NCI-H2227 treated with DMSO at 0.1 percent for 48 hours (cell line): ENCODE results near the gene AK8.

Source experiments
- DNase-seq: peaks from one replicate; lab custom pipeline; 2025; lab: John Stamatoyannopoulos, UW

Gene AK8, protein sequence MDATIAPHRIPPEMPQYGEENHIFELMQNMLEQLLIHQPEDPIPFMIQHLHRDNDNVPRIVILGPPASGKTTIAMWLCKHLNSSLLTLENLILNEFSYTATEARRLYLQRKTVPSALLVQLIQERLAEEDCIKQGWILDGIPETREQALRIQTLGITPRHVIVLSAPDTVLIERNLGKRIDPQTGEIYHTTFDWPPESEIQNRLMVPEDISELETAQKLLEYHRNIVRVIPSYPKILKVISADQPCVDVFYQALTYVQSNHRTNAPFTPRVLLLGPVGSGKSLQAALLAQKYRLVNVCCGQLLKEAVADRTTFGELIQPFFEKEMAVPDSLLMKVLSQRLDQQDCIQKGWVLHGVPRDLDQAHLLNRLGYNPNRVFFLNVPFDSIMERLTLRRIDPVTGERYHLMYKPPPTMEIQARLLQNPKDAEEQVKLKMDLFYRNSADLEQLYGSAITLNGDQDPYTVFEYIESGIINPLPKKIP

DNA sequence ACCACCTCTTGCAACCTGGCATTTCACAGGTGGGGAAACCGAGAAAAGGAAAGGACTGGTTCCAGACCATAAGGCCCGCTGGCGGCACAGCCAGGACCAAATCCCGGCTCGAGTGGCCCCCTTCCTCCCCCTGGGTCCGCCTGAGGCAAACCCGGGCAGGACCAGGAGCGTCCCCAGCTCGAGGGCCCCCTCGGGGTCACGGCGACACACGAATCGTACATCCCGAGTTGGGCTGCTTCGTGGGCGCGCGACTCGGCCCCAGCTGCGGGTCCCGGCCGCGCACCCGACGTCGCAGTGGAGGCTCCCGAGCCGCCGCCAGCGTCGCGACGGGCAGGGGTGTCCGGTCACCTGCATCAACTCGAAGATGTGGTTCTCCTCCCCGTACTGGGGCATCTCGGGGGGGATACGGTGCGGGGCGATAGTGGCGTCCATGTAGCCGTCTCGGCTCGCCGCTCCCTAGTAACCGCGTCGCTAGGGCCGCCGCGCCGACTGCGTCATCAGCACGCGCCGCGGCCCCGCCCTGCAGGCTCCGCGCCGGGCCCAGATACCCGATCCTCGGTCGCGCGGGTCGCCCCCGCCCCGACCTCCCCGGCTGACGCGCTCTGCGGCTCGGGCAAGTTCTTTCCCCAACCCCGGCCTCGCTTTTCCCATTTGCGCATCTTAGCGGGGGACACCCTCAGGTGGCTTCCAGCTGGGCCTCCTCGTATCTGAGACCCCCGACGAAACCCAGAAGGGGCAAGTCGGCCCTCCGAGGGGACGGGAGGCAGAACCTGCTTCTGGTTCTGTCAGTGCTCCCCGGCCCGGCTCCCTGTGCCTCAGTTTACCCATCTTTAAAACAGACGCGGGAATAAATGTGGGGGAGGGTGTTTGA is at the start of gene AK8:
AK8 (minus strand) TSS at position 461 of the 871 bp plus-strand sequence; CDS start at position 432, 29 bp downstream.
- DNase-seq = peak; percentile 4

DNA sequence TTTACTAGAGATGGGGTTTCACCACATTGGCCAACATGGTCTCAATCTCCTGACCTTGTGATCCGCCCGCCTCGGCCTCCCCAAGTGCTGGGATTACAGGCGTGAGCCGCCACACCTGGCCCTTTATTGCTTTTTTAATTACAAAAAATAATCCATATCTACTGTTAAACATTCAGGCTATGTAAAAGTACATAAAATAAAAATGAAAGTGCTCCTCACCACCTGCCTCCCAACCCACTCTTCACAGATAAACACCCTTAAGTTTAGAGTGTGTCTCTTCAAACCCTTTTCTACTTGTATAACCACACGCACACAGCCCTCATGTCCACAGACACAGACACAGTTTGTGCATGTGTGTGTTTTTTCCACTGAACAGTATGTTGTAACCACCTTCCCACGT is 49.6 kb upstream of the AK8 start:
- no peak for DNase-seq

DNA sequence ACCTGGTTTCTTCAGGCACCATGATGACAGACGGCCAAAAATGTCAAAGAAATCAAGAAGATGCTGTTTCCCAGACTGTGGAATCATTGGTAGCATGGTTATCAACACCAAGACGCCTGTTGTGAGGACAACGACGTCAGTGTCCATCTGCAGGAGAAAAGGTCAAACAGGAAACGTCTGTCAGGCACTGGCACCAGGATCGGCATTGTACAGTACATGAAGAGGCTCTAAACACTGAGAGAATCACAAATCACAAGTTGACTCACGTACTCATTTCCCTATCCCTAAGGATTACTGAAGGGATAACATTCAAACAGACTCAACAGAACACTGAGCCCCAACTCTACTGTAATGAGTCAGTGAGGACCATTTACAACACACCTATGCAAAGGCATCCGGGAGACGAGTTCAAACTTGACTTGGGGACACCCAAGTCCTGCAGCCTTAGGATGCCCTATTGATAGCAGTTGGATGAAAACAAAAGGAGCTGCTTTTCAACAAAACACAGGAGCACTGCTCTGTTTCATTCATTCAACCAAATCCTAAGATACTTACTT is 45.3 kb upstream of the AK8 start:
- DNase-seq = no peak

DNA sequence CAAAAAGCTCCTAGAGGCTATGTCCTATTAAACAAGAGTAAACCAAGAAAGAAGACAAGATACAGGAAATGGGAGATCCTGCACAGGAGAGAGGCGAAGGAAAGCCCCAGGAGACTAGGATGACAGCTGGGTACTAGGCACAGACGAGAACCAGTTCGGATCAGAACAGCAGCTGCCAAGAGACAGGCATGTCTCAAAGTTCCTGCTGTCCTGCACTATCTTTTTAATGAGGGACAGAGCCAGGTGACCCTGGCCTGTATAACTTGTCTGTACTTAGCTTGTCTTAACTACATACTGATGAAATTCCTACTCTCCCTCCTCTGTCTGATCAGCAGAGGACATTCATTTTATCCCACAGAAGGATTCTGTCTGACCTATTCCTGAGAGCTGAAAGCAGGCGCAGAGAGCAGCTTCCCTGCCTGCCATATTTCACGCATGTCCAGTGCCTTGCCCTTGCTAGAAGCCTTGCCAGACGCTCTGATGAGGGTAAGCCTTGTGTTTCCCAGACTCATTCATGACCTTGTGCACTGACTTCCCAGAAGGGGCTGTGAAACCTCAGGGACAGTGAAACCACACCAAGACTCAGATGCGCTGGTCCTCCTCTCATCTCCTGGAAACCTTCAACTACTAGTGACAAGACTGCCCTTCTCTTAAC is 41.7 kb upstream of the AK8 start:
- DNase-seq = no peak

DNA sequence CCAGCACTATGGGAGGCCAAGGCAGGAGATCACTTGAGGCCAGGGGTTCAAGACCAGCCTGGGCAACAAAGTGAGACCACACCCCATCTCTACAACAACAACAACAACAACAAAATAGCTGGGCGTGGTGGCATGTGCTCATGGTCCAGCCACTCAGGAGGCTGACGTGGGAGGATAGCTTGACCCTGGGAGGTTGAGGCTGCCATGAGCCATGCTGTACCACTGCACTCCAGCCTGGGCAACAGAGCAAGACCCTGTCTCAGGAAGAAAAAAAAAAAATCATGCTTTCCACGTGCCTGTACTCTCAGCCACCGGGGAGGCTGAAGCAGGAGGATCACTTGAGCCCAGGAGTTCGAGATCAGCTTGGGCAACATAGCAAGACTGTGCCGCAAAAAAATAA is 36.8 kb upstream of the AK8 start:
- no peak for DNase-seq

DNA sequence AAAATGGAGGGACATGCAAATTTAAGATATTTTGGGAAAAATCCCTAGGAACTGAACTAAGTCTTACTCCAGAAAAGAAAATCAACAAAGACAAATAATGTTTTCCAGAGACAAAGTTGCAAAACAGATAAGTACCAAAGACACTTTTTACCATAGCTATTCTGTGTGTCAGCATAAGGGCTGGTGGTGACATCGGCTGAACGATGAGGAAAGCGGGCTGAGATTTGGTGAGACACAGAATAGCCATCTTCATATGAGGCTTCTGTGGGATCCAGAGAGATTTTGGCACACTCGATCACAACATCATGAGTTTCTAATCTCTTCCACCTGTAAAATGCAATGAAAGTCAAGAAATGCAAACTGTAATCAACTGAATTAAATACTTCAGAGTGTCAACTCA is 34.0 kb upstream of the AK8 start:
- no peak for DNase-seq

DNA sequence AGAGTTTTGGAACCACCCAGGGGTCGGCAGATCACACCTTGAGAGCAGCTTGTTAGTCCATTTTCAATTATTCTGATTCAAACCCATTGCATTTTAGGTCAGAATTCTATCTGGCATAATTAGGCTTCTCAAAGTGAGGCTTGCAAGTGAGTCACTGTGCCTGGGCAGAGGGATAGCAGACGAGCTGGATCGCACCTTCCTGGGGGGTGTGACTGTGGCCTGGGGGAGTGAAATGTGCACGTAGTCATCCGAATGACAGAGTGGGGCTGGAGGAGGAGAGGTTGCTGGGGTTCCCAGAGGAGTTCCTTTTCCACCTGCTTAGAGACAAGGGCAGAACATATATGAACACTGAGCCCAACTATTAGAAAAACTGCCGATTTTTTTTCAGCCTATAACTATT is 32.3 kb upstream of the AK8 start:
- no peak for DNase-seq

DNA sequence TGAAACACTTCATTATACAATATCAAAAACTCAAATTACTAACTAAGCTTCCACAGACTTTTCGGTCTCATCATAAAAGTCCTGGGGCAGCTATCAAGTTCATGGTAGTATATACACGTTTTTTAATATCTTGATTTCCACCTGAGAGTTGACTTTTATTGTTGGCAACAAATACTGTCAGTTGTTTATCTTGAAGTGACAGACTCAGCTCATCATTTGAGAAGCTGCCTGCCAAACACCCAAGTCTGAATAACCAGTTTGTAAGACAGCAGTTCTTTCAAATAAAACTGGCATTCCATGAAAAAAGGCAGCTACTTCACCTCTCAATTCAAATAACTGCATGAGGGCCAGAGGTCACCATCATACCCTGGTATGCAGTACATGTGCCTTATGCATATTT is 31.2 kb upstream of the AK8 start:
- DNase-seq = no peak

DNA sequence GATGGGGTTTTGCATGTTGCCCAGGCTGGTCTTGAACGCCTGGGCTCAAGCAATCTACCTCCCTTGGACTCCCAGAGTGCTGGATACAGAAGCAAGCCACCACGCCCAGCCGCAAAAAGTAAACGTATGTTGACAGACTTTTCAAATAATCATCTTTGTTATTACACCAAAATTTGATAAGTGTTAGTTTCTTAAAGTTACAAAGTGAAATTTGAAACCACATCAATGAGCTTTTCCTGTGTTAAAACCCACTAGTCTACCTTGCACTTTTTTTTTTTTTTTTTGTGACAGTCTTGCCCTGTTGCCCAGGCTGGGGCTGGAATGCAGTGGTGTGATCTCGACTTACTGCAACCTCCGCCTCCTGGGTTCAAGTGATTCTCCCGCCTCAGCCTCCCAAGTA is 30.6 kb upstream of the AK8 start:
- DNase-seq = no peak

DNA sequence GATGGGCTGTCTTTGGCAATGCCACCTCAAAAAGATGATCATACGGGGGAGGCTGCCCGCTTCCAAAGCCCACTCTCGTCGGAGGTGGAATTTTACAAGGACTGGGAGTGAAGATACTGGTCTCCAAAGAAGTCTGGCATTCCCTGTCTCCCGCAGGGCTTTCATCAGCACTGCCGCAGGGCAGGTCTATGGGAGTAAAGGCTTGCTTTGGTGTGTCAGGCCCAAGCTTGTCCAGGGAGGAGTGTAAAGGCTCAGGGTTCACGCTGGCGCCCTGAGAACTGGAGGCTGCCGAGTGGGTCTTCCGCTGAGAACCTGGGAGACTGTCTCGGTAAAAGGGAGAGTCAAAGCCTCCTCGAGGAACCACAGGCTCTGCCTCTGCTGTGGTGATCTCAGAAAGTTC is 27.6 kb upstream of the AK8 start:
- no peak for DNase-seq

DNA sequence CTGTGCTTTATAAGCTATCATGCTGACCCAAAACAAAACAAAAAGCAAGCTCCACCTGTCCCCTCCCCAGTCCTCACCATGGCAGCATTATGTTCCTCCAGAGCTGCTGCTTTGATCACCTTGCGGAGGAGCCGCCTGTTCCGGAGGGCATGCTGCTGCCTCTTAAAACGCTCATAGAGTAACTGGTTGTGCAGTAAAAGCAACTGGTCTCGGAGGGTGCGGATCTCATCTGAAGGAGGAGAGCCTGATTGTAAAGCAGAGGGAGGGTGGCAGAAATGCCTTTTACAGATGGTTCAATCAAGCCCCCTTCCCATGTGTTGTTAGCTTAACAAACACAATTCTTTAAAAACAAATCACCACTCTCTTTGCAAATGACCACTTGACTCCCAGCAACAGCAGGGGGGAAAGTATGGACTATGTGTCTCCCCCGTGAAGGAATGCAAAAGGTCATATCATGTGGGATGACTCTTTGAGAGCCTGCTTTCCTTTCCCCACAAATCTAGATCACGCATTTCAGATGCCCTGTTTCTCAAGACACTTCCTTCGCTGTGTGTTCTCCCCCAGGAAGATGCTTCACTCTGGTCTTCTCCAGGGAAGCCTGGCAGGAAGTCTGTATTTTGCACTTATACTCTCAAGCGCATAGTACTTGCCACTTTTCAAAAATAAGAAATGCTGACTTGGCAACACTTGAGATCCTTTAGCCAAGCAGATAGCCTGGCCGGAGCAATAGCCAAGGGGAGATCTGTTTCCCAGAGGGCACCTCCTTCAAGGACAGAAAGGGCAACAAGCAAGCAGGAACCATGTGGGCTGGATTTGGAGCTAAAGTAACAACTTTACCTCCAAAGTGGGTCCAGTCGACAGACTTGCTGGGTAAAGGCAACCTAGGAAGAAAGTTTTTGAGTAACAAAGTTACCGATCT is 25.7 kb upstream of the AK8 start:
- DNase-seq = no peak

DNA sequence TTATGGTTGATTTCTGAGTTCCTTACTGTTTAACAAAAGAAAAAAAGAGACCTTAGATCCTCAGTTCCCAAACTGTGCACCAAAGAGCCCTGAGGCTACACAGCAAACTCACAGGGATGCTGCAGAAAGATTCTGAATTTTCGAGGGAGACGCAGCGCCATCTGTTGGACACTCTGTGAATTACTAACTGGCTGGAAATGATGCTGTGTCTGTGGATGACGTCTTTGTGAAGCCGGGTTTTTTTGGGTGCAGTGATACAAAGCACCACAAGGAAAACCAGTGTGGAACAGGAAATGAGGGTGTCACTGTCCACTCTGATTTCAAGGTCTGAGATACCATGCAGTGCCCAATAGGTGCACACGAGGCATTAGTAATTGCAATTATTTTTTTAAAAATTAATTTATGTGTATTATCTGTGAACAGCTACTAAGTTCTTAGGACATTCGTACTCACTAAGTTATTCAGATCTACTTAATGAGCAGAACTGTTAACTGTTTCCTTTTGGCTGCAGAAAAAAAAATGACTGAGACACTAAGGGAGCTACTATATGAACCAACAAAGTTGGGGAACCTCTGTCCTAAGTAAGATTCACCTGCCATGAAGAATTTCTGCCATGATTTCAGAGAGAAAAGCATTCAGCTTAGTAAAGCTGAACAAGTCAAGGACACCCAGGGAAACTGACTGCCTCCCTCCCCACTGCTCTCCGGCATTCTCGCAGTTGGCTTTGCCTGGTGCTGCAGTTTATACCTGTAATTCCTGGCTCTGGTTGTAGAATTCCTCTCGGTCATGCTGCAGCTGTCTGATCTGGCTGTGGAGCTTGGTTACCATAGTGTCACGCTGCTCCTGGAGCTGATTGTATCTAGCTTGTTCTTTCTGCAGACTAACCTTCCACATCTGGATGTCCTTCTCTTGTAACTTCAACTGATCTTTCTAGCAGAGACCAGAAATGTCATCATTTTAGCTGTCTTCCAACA is 24.1 kb upstream of the AK8 start:
- DNase-seq = peak; percentile 43

DNA sequence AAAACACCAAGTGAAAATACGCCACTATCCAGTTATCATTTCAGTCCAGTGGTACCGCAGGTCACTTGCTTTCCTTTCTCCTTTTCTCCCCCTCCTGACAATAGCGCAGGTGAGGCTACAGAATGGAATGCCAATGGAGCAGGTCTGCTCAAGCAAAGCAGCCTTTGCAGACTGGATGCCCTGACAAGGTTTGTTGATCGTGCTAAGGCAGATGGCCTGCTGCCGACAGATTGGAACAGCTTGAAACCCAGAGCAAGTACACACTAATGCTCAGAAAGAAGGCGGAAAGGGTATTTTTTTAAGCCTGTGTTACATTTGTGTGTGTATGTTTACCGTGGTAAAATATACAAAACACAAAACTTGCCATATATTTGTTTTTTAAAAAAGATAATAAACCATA is 20.0 kb upstream of the AK8 start:
- no peak for DNase-seq

DNA sequence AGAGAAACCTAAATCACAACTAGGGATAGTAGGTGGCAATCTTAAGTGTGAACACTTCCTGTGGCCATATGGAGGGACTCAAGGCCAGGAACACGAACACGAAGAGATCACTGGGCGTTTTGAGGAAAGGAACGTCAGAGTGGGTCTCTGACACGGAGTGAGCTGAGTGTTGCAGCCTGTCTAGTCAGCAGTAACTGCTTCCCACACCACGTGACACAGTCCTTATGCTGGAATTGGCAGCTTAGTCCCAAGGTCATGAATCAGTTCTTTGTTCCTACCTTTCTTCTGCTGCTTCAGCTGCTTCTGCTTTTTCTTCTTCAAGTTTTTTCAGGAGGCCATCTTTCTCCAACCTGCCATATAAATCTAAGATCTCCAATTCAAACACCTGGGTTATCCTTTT is 18.8 kb upstream of the AK8 start:
- DNase-seq = no peak

DNA sequence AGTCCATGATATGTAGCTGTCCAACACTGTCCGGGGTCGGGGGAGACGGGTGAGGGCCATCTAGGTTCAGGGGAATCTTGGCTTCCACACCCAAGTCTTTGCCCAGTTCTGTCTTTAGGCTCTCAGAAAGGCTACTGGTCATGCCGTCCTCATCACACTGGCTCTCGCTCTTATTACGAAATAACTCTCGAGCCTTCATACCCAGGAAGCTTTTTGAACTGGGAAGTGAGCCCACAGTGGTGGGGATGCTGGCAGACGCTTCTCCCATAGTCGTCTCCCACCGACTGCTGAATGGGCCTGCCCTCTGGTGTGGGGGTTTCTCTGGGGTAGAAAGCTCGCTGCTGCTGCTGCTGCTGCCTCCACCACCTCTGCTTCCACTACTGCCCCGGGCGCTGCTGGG is 18.2 kb upstream of the AK8 start:
- no peak for DNase-seq

DNA sequence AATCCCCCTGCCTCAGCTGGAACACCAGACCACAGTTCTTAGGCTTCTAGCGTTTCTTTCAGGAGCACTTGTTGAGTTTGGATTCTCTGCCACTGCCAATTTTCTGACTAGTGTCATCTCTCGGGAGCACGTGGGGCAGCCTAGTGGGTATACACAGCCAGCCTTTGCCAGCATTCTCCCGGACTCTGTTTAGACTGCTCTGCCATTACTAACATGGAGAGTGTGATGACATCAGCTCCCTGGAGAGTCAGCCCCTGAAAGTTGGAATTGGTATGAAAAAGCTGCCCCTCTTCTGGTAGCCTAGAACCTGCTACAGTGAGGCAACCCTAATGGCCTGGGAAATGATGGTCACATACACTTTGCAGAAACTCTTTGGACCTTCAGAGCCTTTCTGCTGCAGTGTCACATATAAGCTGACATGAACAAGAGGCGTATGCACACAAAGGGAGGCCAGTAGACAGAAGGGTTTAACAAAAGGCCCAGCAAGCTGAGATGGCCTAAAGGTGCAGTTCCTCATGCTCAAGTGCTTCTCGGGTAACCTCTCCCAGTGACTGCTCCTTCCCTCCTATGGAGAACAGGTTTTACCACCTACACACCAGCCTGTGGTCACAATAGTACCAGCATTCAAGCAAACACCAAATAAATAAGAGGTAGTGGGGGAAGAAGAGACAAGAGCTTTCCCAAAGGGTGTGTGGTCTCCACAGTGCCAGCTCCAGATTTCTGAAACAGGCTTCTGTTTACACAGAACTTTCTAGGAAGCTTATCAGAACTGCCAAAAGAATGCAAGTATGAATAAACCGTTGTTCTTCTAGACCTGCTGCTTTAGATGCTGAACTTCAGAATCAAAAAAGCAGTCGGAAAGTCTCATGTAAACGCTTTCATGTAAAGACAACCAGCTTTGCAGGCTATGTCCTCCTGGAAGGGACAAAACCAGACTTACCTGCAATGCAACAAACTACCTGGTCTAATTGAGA is 17.1 kb upstream of the AK8 start:
- no peak for DNase-seq

DNA sequence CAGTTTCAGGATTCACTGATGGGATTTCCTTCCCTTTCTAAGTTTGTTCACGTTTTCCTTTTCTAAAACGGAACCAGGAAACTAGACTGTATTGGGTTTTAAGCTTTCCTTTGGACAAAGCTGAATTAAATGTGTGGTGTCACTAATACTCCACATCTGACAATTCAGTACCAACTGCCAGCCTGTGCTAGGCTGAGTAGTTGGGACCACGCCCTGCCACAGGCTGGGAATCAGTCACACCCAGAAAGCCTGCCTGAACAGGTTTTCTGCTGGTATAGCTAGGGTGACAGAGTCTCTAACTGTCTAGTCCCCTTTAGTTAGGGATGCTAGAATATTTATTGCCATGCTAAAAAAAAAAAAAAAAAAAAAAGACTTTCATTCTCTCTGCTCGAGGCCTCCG is 16.3 kb upstream of the AK8 start:
- no peak for DNase-seq

DNA sequence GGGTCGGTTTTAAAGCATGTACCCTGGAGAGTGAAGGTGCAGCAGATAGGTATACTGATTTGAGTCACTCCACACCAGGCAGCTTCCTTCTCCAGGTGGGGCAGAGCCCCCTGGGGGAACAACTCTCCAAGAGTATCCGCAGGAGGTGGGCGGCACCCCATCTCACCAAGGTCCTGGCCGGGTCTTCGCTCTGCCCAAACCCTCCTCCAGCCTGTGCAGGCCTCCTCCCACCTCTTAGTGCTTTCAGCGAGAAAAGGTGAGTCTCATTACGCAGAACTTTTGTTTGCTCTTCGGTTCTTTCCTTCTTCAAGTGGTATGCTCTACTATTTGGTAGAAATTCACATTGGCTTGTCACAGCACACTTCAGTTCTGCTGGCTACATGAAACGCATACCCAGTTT is 14.3 kb upstream of the AK8 start:
- no peak for DNase-seq

DNA sequence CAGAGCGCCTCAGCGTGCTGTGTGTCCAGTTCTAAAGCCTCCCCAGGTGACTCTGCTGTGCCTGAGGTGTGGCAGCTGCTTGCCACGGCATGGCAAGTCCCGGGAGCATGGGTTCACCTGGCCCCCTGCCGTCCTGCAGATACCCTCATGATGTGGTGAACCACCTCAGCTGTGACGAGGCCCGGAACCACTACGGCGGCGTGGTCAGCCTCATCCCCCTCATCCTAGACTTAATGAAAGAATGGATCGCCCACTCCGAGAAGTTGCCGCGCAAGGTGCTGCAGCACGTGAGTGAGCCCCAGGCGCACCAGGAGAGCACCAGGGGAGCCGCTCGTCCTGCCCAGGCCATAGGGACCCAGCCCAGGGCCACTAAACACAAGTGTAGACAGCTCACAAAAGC is 10.1 kb upstream of the AK8 start:
- no peak for DNase-seq
